A673 (cell line): Measurements from ENCODE around the gene ICE1.

Experiments
- CTCF ChIP-seq: fragments of 300-800, 200-600 bp; sonication (generic); conservative IDR thresholded peaks from 2 replicates; pipeline ENCODE4 v1.5.1; 2017; ENCODE audit warnings: low read depth, mild to moderate bottlenecking, antibody characterized with exemption, low read length, moderate library complexity, mixed read lengths
- EZH2 ChIP-seq: fragments of 200-600 bp; sonication (generic); IDR thresholded peaks from 2 replicates; pipeline ENCODE4 v1.6.1; 2017; ENCODE audit warnings: borderline replicate concordance, low read depth, mild to moderate bottlenecking, mixed read lengths, antibody characterized with exemption, low read length; ENCODE audit not compliant: poor library complexity, severe bottlenecking

- TF ChIP-seq CTCF (no peak), EZH2 (no peak)
These were observed 48.3 kb upstream of the ICE1 start for GRCh38 chr5:5374009-5374715.
